ENCODE measurements around the gene SRPRA. TPM values are rescaled to one million over a fixed set of nuclear protein-coding genes. Genes with fewer than 3 reads are reported as not detected.

The SRPRA gene
- total and polyA plus RNA-seq, 10 of the 15 experiments (the other 5 are each of a cell fraction or from before 2014, with no cell fraction given) = 29.6 to 131 (median 92.8) TPM

DNA sequence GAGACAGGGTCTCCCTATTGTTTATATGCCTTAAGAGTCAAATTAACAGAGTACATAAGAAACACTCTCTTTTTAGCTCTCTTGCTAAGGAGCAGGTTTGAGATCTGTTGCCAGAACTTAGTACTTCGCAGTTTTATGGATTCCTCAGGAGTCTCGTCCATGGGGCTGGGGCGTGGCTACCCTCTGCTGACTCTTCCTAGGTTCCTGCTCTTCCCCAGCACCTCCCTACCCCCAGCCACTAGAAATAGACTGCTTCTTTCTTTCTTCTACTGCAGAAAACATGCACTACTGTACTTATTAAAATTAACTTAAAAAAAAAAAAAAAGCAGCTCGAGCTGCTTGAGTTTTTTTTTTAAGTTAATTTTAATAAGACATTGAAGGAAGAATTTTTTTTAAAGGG is 49.1 kb downstream of the SRPRA start (continued):
- TF ChIP-seq, protein P1, sequence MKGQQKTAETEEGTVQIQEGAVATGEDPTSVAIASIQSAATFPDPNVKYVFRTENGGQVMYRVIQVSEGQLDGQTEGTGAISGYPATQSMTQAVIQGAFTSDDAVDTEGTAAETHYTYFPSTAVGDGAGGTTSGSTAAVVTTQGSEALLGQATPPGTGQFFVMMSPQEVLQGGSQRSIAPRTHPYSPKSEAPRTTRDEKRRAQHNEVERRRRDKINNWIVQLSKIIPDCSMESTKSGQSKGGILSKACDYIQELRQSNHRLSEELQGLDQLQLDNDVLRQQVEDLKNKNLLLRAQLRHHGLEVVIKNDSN (IDR thresholded peaks at IDR 0.05; ENCODE audit: borderline replicate concordance, extremely low read length, insufficient read depth, low read depth, low read length) = no peak
- TF ChIP-seq FOXM1 (IDR thresholded peaks at IDR 0.05; ENCODE audit: low read depth, low read length) (no peak), IKZF1 (conservative IDR thresholded peaks at IDR 0.05) (no peak), ZNF622 (IDR thresholded peaks at IDR 0.05) (no peak), SMAD5 (IDR thresholded peaks at IDR 0.05; ENCODE audit: low read depth) (no peak), CHD1 (IDR thresholded peaks at IDR 0.05; ENCODE audit: low read depth, low read length) (no peak), MYB (IDR thresholded peaks at IDR 0.05; ENCODE audit: borderline replicate concordance, low read depth, low read length) (no peak), POLR2AphosphoS2 (IDR thresholded peaks at IDR 0.05; ENCODE audit: low read depth, low read length) (no peak), BMI1 (IDR thresholded peaks at IDR 0.05; ENCODE audit: borderline replicate concordance) (no peak)
- TF ChIP-seq, protein P2, sequence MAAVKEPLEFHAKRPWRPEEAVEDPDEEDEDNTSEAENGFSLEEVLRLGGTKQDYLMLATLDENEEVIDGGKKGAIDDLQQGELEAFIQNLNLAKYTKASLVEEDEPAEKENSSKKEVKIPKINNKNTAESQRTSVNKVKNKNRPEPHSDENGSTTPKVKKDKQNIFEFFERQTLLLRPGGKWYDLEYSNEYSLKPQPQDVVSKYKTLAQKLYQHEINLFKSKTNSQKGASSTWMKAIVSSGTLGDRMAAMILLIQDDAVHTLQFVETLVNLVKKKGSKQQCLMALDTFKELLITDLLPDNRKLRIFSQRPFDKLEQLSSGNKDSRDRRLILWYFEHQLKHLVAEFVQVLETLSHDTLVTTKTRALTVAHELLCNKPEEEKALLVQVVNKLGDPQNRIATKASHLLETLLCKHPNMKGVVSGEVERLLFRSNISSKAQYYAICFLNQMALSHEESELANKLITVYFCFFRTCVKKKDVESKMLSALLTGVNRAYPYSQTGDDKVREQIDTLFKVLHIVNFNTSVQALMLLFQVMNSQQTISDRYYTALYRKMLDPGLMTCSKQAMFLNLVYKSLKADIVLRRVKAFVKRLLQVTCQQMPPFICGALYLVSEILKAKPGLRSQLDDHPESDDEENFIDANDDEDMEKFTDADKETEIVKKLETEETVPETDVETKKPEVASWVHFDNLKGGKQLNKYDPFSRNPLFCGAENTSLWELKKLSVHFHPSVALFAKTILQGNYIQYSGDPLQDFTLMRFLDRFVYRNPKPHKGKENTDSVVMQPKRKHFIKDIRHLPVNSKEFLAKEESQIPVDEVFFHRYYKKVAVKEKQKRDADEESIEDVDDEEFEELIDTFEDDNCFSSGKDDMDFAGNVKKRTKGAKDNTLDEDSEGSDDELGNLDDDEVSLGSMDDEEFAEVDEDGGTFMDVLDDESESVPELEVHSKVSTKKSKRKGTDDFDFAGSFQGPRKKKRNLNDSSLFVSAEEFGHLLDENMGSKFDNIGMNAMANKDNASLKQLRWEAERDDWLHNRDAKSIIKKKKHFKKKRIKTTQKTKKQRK (IDR thresholded peaks at IDR 0.05; ENCODE audit: low read depth, low read length) = no peak
- TF ChIP-seq, protein P3, sequence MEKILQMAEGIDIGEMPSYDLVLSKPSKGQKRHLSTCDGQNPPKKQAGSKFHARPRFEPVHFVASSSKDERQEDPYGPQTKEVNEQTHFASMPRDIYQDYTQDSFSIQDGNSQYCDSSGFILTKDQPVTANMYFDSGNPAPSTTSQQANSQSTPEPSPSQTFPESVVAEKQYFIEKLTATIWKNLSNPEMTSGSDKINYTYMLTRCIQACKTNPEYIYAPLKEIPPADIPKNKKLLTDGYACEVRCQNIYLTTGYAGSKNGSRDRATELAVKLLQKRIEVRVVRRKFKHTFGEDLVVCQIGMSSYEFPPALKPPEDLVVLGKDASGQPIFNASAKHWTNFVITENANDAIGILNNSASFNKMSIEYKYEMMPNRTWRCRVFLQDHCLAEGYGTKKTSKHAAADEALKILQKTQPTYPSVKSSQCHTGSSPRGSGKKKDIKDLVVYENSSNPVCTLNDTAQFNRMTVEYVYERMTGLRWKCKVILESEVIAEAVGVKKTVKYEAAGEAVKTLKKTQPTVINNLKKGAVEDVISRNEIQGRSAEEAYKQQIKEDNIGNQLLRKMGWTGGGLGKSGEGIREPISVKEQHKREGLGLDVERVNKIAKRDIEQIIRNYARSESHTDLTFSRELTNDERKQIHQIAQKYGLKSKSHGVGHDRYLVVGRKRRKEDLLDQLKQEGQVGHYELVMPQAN (conservative IDR thresholded peaks at IDR 0.05) = no peak

Data from GM12878 (cell line).